Measurements from ENCODE around the gene GEMIN4. TPM values are rescaled to one million over a fixed set of nuclear protein-coding genes. Genes with fewer than 3 reads are reported as not detected.

Gene GEMIN4
- total RNA-seq, 2 experiments from 2014 or later: 68.7 to 69.3 TPM

- H3K27me3 Mint-ChIP-seq: no peaks in the 10 kb centered on the region
- H3K4me1 Mint-ChIP-seq: peaks cover 25% of the 10 kb centered on the region
- no peaks in the 10 kb centered on the region for H3K9me3 Mint-ChIP-seq
- H3K27ac Mint-ChIP-seq: peak overlapping the region; percentile 78
- H3K4me3 Mint-ChIP-seq: peak overlapping the region; percentile 22
- peak; percentile 46 for DNase-seq
- H3K36me3 Mint-ChIP-seq: peaks cover 52% of the 10 kb centered on the region
Observed at GRCh38 chr17:740240-741017, 11.6 kb downstream of the GEMIN4 start.

GRCh38 chr17:737561-738113 is 14.4 kb downstream of the GEMIN4 start:
- H3K4me3 Mint-ChIP-seq: no peak overlapping the region
- no peaks in the 10 kb centered on the region for H3K9me3 Mint-ChIP-seq
- no peaks in the 10 kb centered on the region for H3K27me3 Mint-ChIP-seq
- no peak for DNase-seq
- peaks cover 30% of the 10 kb centered on the region for H3K4me1 Mint-ChIP-seq
- H3K27ac Mint-ChIP-seq: no peak overlapping the region
- peaks cover 55% of the 10 kb centered on the region for H3K36me3 Mint-ChIP-seq

GRCh38 chr17:733743-734142 is 18.3 kb downstream of the GEMIN4 start:
- Mint-ChIP-seq H3K4me3 (peak overlapping the region; percentile 92), H3K27me3 (peaks cover 5% of the 10 kb centered on the region), H3K9me3 (no peaks in the 10 kb centered on the region), H3K27ac (peak overlapping the region; percentile 63), H3K36me3 (peaks cover 40% of the 10 kb centered on the region), H3K4me1 (peaks cover 22% of the 10 kb centered on the region)
- DNase-seq: no peak

- peaks cover 34% of the 10 kb centered on the region for H3K36me3 Mint-ChIP-seq
- peak overlapping the region; percentile 92 for H3K4me3 Mint-ChIP-seq
- no peaks in the 10 kb centered on the region for H3K9me3 Mint-ChIP-seq
- H3K27me3 Mint-ChIP-seq: peaks cover 5% of the 10 kb centered on the region
- DNase-seq: peak; percentile 64
- peak overlapping the region; percentile 82 for H3K27ac Mint-ChIP-seq
- peaks cover 24% of the 10 kb centered on the region for H3K4me1 Mint-ChIP-seq
Observed at GRCh38 chr17:732902-733720, 19.0 kb downstream of the GEMIN4 start.

- Mint-ChIP-seq H3K27ac (peak within 1 kb of the TSS; percentile 82), H3K4me1 (peaks cover 24% of the 10 kb centered on the region)
Observed at GRCh38 chr17:732067-732901, 19.8 kb downstream of the GEMIN4 start, which contains the start of gene TLCD3A. TLCD3A (plus strand) TSS chr17:732596; CDS start chr17:732648, 52 bp downstream.

GRCh38 chr17:731644-732066 is 20.4 kb downstream of the GEMIN4 start:
- peaks cover 5% of the 10 kb centered on the region for H3K27me3 Mint-ChIP-seq
- H3K27ac Mint-ChIP-seq: peak overlapping the region; percentile 29
- peak overlapping the region; percentile 76 for H3K4me3 Mint-ChIP-seq
- DNase-seq: no peak
- H3K4me1 Mint-ChIP-seq: peaks cover 24% of the 10 kb centered on the region
- H3K36me3 Mint-ChIP-seq: peaks cover 32% of the 10 kb centered on the region
- no peaks in the 10 kb centered on the region for H3K9me3 Mint-ChIP-seq

More at GRCh38 chr17:732067-732901, 19.8 kb downstream of the GEMIN4 start, which contains the start of gene TLCD3A:
- H3K27me3 Mint-ChIP-seq: peaks cover 5% of the 10 kb centered on the region
- peak; percentile 70 for DNase-seq
- H3K4me3 Mint-ChIP-seq: peak within 1 kb of the TSS; percentile 92
- no peaks in the 10 kb centered on the region for H3K9me3 Mint-ChIP-seq
- H3K36me3 Mint-ChIP-seq: peaks cover 34% of the 10 kb centered on the region

GRCh38 chr17:728911-729310 is 23.2 kb downstream of the GEMIN4 start:
- Mint-ChIP-seq H3K4me1 (peaks cover 20% of the 10 kb centered on the region), H3K4me3 (no peak overlapping the region), H3K9me3 (no peaks in the 10 kb centered on the region), H3K36me3 (peaks cover 10% of the 10 kb centered on the region), H3K27ac (no peak overlapping the region), H3K27me3 (peaks cover 5% of the 10 kb centered on the region)
- DNase-seq: no peak

GRCh38 chr17:726271-726919 is 25.7 kb downstream of the GEMIN4 start:
- Mint-ChIP-seq H3K4me1 (peaks cover 12% of the 10 kb centered on the region), H3K9me3 (no peaks in the 10 kb centered on the region), H3K4me3 (no peak overlapping the region), H3K27ac (no peak overlapping the region), H3K27me3 (peaks cover 2% of the 10 kb centered on the region), H3K36me3 (no peaks in the 10 kb centered on the region)
- DNase-seq: no peak

- Mint-ChIP-seq H3K9me3 (no peaks in the 10 kb centered on the region), H3K36me3 (no peaks in the 10 kb centered on the region), H3K4me1 (peaks cover 7% of the 10 kb centered on the region), H3K27ac (no peak overlapping the region), H3K27me3 (no peaks in the 10 kb centered on the region), H3K4me3 (no peak overlapping the region)
- DNase-seq: no peak
Observed at GRCh38 chr17:725746-726145, 26.3 kb downstream of the GEMIN4 start.

- H3K36me3 Mint-ChIP-seq: no peaks in the 10 kb centered on the region
- no peak overlapping the region for H3K4me3 Mint-ChIP-seq
- no peak overlapping the region for H3K27ac Mint-ChIP-seq
- H3K4me1 Mint-ChIP-seq: peaks cover 7% of the 10 kb centered on the region
- DNase-seq: no peak
- no peaks in the 10 kb centered on the region for H3K27me3 Mint-ChIP-seq
- H3K9me3 Mint-ChIP-seq: no peaks in the 10 kb centered on the region
Observed at GRCh38 chr17:725084-725483, 27.0 kb downstream of the GEMIN4 start.

GRCh38 chr17:721540-721937 is 30.5 kb downstream of the GEMIN4 start:
- no peak for DNase-seq
- H3K9me3 Mint-ChIP-seq: no peaks in the 10 kb centered on the region
- no peaks in the 10 kb centered on the region for H3K27me3 Mint-ChIP-seq
- no peaks in the 10 kb centered on the region for H3K36me3 Mint-ChIP-seq
- peaks cover 4% of the 10 kb centered on the region for H3K4me1 Mint-ChIP-seq
- no peak overlapping the region for H3K27ac Mint-ChIP-seq
- H3K4me3 Mint-ChIP-seq: no peak overlapping the region

- Mint-ChIP-seq H3K9me3 (no peaks in the 10 kb centered on the region), H3K4me1 (peaks cover 4% of the 10 kb centered on the region), H3K27me3 (no peaks in the 10 kb centered on the region), H3K27ac (no peak overlapping the region), H3K36me3 (no peaks in the 10 kb centered on the region), H3K4me3 (no peak overlapping the region)
- DNase-seq: no peak
Observed at GRCh38 chr17:720706-721539, 31.1 kb downstream of the GEMIN4 start.

- H3K4me1 Mint-ChIP-seq: peaks cover 13% of the 10 kb centered on the region
- peaks cover 2% of the 10 kb centered on the region for H3K36me3 Mint-ChIP-seq
- DNase-seq: no peak
- no peaks in the 10 kb centered on the region for H3K9me3 Mint-ChIP-seq
- no peaks in the 10 kb centered on the region for H3K27me3 Mint-ChIP-seq
- no peak overlapping the region for H3K27ac Mint-ChIP-seq
- H3K4me3 Mint-ChIP-seq: no peak overlapping the region
Observed at GRCh38 chr17:718075-718474, 34.0 kb downstream of the GEMIN4 start.
